BJ (cell line): ENCODE measurements around the gene CDAN1. TPM values are rescaled to one million over a fixed set of nuclear protein-coding genes. Genes with fewer than 3 reads are reported as not detected.

Experiments used
- CTCF ChIA-PET: fragments of 350-600 bp; formaldehyde crosslinking; extraction: SDS; loops from one replicate; lab custom pipeline; 2021; ENCODE audit warnings: antibody characterized with exemption, inconsistent platforms; lab: Yijun Ruan, JAX
- POLR2A ChIA-PET: fragments of 300-600 bp; sonication (Branson Sonifier 250); formaldehyde crosslinking; extraction: SDS; loops from one replicate; lab custom pipeline; 2021; ENCODE audit warnings: antibody characterized with exemption; lab: Charles Lee
- DNase-seq: peaks from one replicate; pipeline ENCODE4 v3.0.0-alpha.2; 2011; ENCODE audit warnings: low read depth
- H3K27me3 ChIP-seq: 2 replicates; pipeline ENCODE4 v1.6.0; 2011; ENCODE audit warnings: low read length; ENCODE audit not compliant: control insufficient read depth, insufficient read depth
- H3K36me3 ChIP-seq: 2 replicates; pipeline ENCODE4 v1.5.1; 2011; ENCODE audit warnings: low read length; ENCODE audit not compliant: control insufficient read depth, insufficient read depth
- H3K4me3 ChIP-seq: 2 replicates; pipeline ENCODE4 v1.5.1; 2011; ENCODE audit warnings: low read depth, mild to moderate bottlenecking, control low read depth, low read length
- CTCF ChIP-seq: IDR thresholded peaks from 2 replicates; pipeline ENCODE4 v1.5.1; 2011; ENCODE audit warnings: low read depth, mild to moderate bottlenecking, control low read depth, inconsistent platforms, low read length, moderate library complexity; ENCODE audit not compliant: insufficient read depth
- polyA plus RNA-seq: library from polyadenylated mRNA; depleted of rRNA; stranded (reverse); fragments of >200 nt; gene quantifications from 2 replicates; pipeline ENCODE4 v1.2.3, GENCODE V29; 2011

Gene CDAN1
- polyA plus RNA-seq, 1 experiment, result 4.3 TPM

- CTCF ChIA-PET, result interaction anchor here (1.0 to 1.7 kb wide), 2 partner anchors 26 to 185 kb away, joined by 3 to 4 read pairs; no protein-coding TSS in a partner anchor
- Histone ChIP-seq H3K27me3 (no peaks in the 10 kb centered on the region), H3K36me3 (peaks cover 3% of the 10 kb centered on the region), H3K4me3 (no peak overlapping the region)
- no peak for DNase-seq
- TF ChIP-seq CTCF, result no peak
- POLR2A ChIA-PET, result interaction anchor here (0.5 kb wide), 1 partner anchor 118 kb away, joined by 14 read pairs; no protein-coding TSS in a partner anchor
Measured at GRCh38 chr15:42741710-42742109, 4.8 kb upstream of the CDAN1 start.

GRCh38 chr15:42737529-42738328 lies 801 bp upstream of the CDAN1 start:
- CTCF ChIA-PET, result interaction anchor here (0.7 to 3.9 kb wide), 3 partner anchors 186 to 218 kb away, joined by 3 to 12 read pairs (median 5); no protein-coding TSS in a partner anchor
- Histone ChIP-seq H3K36me3 (peaks cover 9% of the 10 kb centered on the region), H3K27me3 (no peaks in the 10 kb centered on the region), H3K4me3 (peak overlapping the region; percentile 47)
- no peak for TF ChIP-seq CTCF
- POLR2A ChIA-PET, result no interaction called here
- no peak for DNase-seq

GRCh38 chr15:42736178-42736792 lies 643 bp downstream of the CDAN1 start:
- ChIA-PET CTCF (interaction anchor here (0.5 to 3.9 kb wide), 3 partner anchors 26 to 190 kb away, joined by 3 to 12 read pairs (median 3); no protein-coding TSS in a partner anchor), POLR2A (interaction anchor here (0.5 kb wide), 1 partner anchor 258 kb away, joined by 4 read pairs; no protein-coding TSS in a partner anchor)
- no peak for TF ChIP-seq CTCF
- no peaks in the 10 kb centered on the region for H3K27me3 ChIP-seq
- peaks cover 17% of the 10 kb centered on the region for H3K36me3 ChIP-seq
- no peak for DNase-seq
- peak overlapping the region; percentile 80 for H3K4me3 ChIP-seq

GRCh38 chr15:42735382-42736165 lies 1.4 kb downstream of the CDAN1 start:
- ChIA-PET POLR2A (no interaction called here), CTCF (interaction anchor here (0.7 to 1.0 kb wide), 2 partner anchors 12 to 185 kb away, joined by 3 read pairs; no protein-coding TSS in a partner anchor)
- TF ChIP-seq CTCF, result no peak
- Histone ChIP-seq H3K27me3 (no peaks in the 10 kb centered on the region), H3K4me3 (peak overlapping the region; percentile 80), H3K36me3 (peaks cover 23% of the 10 kb centered on the region)
- DNase-seq, result no peak
